GM23338 (cell line): ENCODE data around the gene ZNF155. TPM values are rescaled to one million over a fixed set of nuclear protein-coding genes. Genes with fewer than 3 reads are reported as not detected.

ENCODE experiments used
- ATAC-seq: fragments of 200-7000 bp; cut with Tn5 transposase; 3 replicates; pipeline ENCODE4 v1.9.1; 2020
- DNase-seq: peaks from one replicate; pipeline ENCODE4 v3.0.0-alpha.2; 2015; ENCODE audit warnings: low spot score
- H2AFZ ChIP-seq: fragments of 200-600 bp; sonication (generic); 2 replicates; pipeline ENCODE4 v1.8.0; 2016; ENCODE audit warnings: antibody characterized with exemption, mild to moderate bottlenecking, moderate library complexity
- H3F3A ChIP-seq: fragments of 200-600 bp; sonication (generic); replicated peaks from 2 replicates; pipeline ENCODE4 v1.8.0; 2017; ENCODE audit warnings: antibody characterized with exemption, mixed run types, low read depth
- H3K27ac ChIP-seq: fragments of 200-600 bp; sonication (generic); 2 replicates; pipeline ENCODE4 v1.6.1; 2016; ENCODE audit warnings: low read depth
- H3K27me3 ChIP-seq: fragments of 200-600 bp; sonication (generic); 2 replicates; pipeline ENCODE4 v1.8.0; 2016; ENCODE audit warnings: mild to moderate bottlenecking, mixed run types, moderate library complexity; ENCODE audit not compliant: insufficient read depth
- H3K36me3 ChIP-seq: fragments of 200-600 bp; sonication (generic); 2 replicates; pipeline ENCODE4 v1.8.0; 2016; ENCODE audit warnings: mild to moderate bottlenecking; ENCODE audit not compliant: insufficient read depth
- H3K4me1 ChIP-seq: fragments of 200-600 bp; sonication (generic); 2 replicates; pipeline ENCODE4 v1.8.0; 2016; ENCODE audit warnings: mild to moderate bottlenecking, moderate library complexity; ENCODE audit not compliant: insufficient read depth
- H3K4me2 ChIP-seq: fragments of 200-600 bp; sonication (generic); 2 replicates; pipeline ENCODE4 v1.7.1; 2017; ENCODE audit warnings: mixed run types
- H3K4me3 ChIP-seq: fragments of 200-600 bp; sonication (generic); 2 replicates; pipeline ENCODE4 v1.6.1; 2016; ENCODE audit warnings: mixed run types
- H3K79me2 ChIP-seq: fragments of 200-600 bp; sonication (generic); replicated peaks from 2 replicates; pipeline ENCODE4 v1.8.0; 2017; ENCODE audit warnings: mild to moderate bottlenecking; ENCODE audit not compliant: insufficient read depth
- H3K9me2 ChIP-seq: fragments of 200-600 bp; sonication (generic); 2 replicates; pipeline ENCODE4 v1.8.0; 2017; ENCODE audit not compliant: insufficient read depth
- H4K20me1 ChIP-seq: fragments of 200-600 bp; sonication (generic); replicated peaks from 2 replicates; pipeline ENCODE4 v1.8.0; 2017; ENCODE audit warnings: mild to moderate bottlenecking; ENCODE audit not compliant: insufficient read depth
- H3K27ac Mint-ChIP-seq: 2 replicates; pipeline ENCODE4 v1.8.0; 2020; ENCODE audit warnings: inconsistent platforms, mild to moderate bottlenecking, moderate library complexity, mixed read lengths
- H3K27me3 Mint-ChIP-seq: 3 replicates; pipeline ENCODE4 v1.8.0; 2022; ENCODE audit warnings: low read depth, mild to moderate bottlenecking, moderate library complexity, mixed read lengths, inconsistent platforms; ENCODE audit not compliant: insufficient read depth, poor library complexity
- H3K36me3 Mint-ChIP-seq: 3 replicates; pipeline ENCODE4 v1.8.0; 2021; ENCODE audit warnings: low read depth, mild to moderate bottlenecking, inconsistent platforms, moderate library complexity, mixed read lengths
- H3K4me1 Mint-ChIP-seq: 3 replicates; pipeline ENCODE4 v1.8.0; 2020; ENCODE audit warnings: mild to moderate bottlenecking, inconsistent platforms, mixed read lengths
- H3K4me3 Mint-ChIP-seq: 3 replicates; pipeline ENCODE4 v1.8.0; 2021; ENCODE audit warnings: moderate library complexity, mild to moderate bottlenecking, inconsistent platforms, mixed read lengths
- H3K9me3 Mint-ChIP-seq: 3 replicates; pipeline ENCODE4 v1.8.0; 2020; ENCODE audit warnings: moderate library complexity, mild to moderate bottlenecking, inconsistent platforms, mixed read lengths
- CREB1 ChIP-seq: fragments of 250-450 bp; sonication (Bioruptor Pico); IDR thresholded peaks from 2 replicates; pipeline ENCODE4 v1.5.0; 2020; ENCODE audit warnings: low read depth, mild to moderate bottlenecking, moderate library complexity
- ETS1 ChIP-seq: IDR thresholded peaks from 2 replicates; pipeline ENCODE4 v1.6.1; 2016; ENCODE audit warnings: antibody characterized with exemption
- EZH2 ChIP-seq: fragments of 200-600 bp; sonication (generic); IDR thresholded peaks from one replicate; pipeline ENCODE4 v1.8.0; 2017; ENCODE audit warnings: antibody characterized with exemption, mild to moderate bottlenecking, low read depth; ENCODE audit not compliant: unreplicated experiment
- EZH2phosphoT487 ChIP-seq: fragments of 200-600 bp; sonication (generic); IDR thresholded peaks from one replicate; pipeline ENCODE4 v1.8.1; 2018; ENCODE audit warnings: antibody characterized with exemption; ENCODE audit not compliant: unreplicated experiment
- JUNB ChIP-seq: IDR thresholded peaks from one replicate; pipeline ENCODE4 v1.6.1; 2016; ENCODE audit warnings: antibody characterized with exemption; ENCODE audit not compliant: unreplicated experiment
- NANOG ChIP-seq: IDR thresholded peaks from 2 replicates; pipeline ENCODE4 v1.6.1; 2016; ENCODE audit warnings: antibody characterized with exemption, borderline replicate concordance
- POLR2AphosphoS5 ChIP-seq: IDR thresholded peaks from 2 replicates; pipeline ENCODE4 v1.6.1; 2016; ENCODE audit warnings: antibody characterized with exemption, low read depth
- STAT1 ChIP-seq: IDR thresholded peaks from one replicate; pipeline ENCODE4 v1.6.1; 2016; ENCODE audit warnings: antibody characterized with exemption; ENCODE audit not compliant: unreplicated experiment
- ZNF331 ChIP-seq: fragments of 250-450 bp; sonication (Bioruptor Pico); IDR thresholded peaks from 2 replicates; pipeline ENCODE4 v1.5.0; 2020; ENCODE audit warnings: low read depth, mild to moderate bottlenecking, moderate library complexity
- polyA plus RNA-seq: library from polyadenylated mRNA; unstranded; fragments of >200 nt; fragmentation: Nextera tagmentation; extraction: Ambion mirVana; gene quantifications from 2 replicates; pipeline ENCODE4 v1.2.1, GENCODE V29; 2016
- total RNA-seq: library from RNA; depleted of rRNA; stranded (reverse); fragments of >200 nt; shearing (Covaris generic); gene quantifications from 2 replicates; pipeline ENCODE4 v1.2.3, GENCODE V29; 2014
- TF ChIP-seq, protein P1 (sequence below), 2 experiments: fragments of 200-600 bp in 1 of 2; sonication (generic) in 1 of 2; conservative IDR thresholded peaks; 2 replicates each; pipeline versions ENCODE4 v1.5.1 to v1.6.1; 2016 to 2017; ENCODE audit warnings: antibody characterized with exemption in 2 of 2, low read depth in 2 of 2, mild to moderate bottlenecking in 2 of 2, moderate library complexity in 1 of 2

The ZNF155 gene
- total and polyA plus RNA-seq, 2 experiments from 2014 or later, result 3.8 to 6.0 TPM

- Histone ChIP-seq H3K27me3 (no peaks in the 10 kb centered on the region), H3K4me3 (peak within 1 kb of the TSS; percentile 67), H3K36me3 (peaks cover 21% of the 10 kb centered on the region), H3F3A (no peaks in the 10 kb centered on the region), H3K9me2 (no peaks in the 10 kb centered on the region), H4K20me1 (no peaks in the 10 kb centered on the region), H3K4me2 (peak within 1 kb of the TSS; percentile 77), H2AFZ (peak within 1 kb of the TSS; percentile 96), H3K79me2 (peaks cover 6% of the 10 kb centered on the region; the same call in 1 of the 2 replicates), H3K4me1 (no peaks in the 10 kb centered on the region), H3K27ac (no peak within 1 kb of the TSS)
- Mint-ChIP-seq H3K4me1 (peaks cover 7% of the 10 kb centered on the region; the same call in 2 of the 3 replicates), H3K9me3 (peaks cover 12% of the 10 kb centered on the region), H3K27me3 (peaks cover 6% of the 10 kb centered on the region), H3K36me3 (peaks cover 37% of the 10 kb centered on the region), H3K4me3 (peak within 1 kb of the TSS; percentile 99), H3K27ac (peak within 1 kb of the TSS; percentile 98)
- TF ChIP-seq EZH2, result no peak
- peak; percentile 73; the same call in 1 of the 2 replicates for TF ChIP-seq POLR2AphosphoS5
- peak; percentile 89 for TF ChIP-seq ETS1
- peak; percentile 85 for TF ChIP-seq CREB1 (CRISPR knock-in tag)
- DNase-seq (peak; percentile 91), ATAC-seq (peak; percentile 100)
These were observed 41.4 kb downstream of the ZNF155 start, which contains the start of gene ZNF222 for GRCh38 chr19:44025217-44025936. Gene ZNF222 (plus strand): TSS chr19:44025379. CDS start chr19:44025437, 58 bp downstream.

- DNase-seq, result no peak
- H3K79me2 ChIP-seq, result peaks cover 6% of the 10 kb centered on the region; the same call in 1 of the 2 replicates
- no peaks in the 10 kb centered on the region for H3F3A ChIP-seq
- peaks cover 32% of the 10 kb centered on the region for H3K36me3 ChIP-seq
- H3K4me3 ChIP-seq, result no peak overlapping the region
- no peaks in the 10 kb centered on the region for H3K4me1 ChIP-seq
- peak overlapping the region; percentile 99; the same call in 2 of the 3 replicates for H3K4me3 Mint-ChIP-seq
- no peak overlapping the region for H3K27ac ChIP-seq
- peaks cover 6% of the 10 kb centered on the region for H3K27me3 Mint-ChIP-seq
- ATAC-seq, result no peak
- no peak overlapping the region for H2AFZ ChIP-seq
- no peak overlapping the region for H3K27ac Mint-ChIP-seq
- H4K20me1 ChIP-seq, result no peaks in the 10 kb centered on the region
- TF ChIP-seq POLR2AphosphoS5, result no peak
- no peak for TF ChIP-seq ZNF331 (CRISPR knock-in tag)
- TF ChIP-seq JUNB, result no peak
- no peak for TF ChIP-seq STAT1
- TF ChIP-seq NANOG, result no peak
- no peak overlapping the region for H3K4me2 ChIP-seq
- peaks cover 23% of the 10 kb centered on the region for H3K9me3 Mint-ChIP-seq
- peaks cover 50% of the 10 kb centered on the region for H3K36me3 Mint-ChIP-seq
- no peaks in the 10 kb centered on the region for H3K9me2 ChIP-seq
- H3K4me1 Mint-ChIP-seq, result peaks cover 7% of the 10 kb centered on the region; the same call in 2 of the 3 replicates
- H3K27me3 ChIP-seq, result no peaks in the 10 kb centered on the region
These were observed 42.6 kb downstream of the ZNF155 start for GRCh38 chr19:44026622-44027021.

- ATAC-seq, result no peak
- H3K27me3 Mint-ChIP-seq, result peaks cover 4% of the 10 kb centered on the region
- peak overlapping the region; percentile 20; the same call in 1 of the 2 replicates for H3K4me3 ChIP-seq
- TF ChIP-seq ZNF331 (CRISPR knock-in tag), result no peak
- no peak for TF ChIP-seq EZH2phosphoT487
- TF ChIP-seq, protein P1, sequence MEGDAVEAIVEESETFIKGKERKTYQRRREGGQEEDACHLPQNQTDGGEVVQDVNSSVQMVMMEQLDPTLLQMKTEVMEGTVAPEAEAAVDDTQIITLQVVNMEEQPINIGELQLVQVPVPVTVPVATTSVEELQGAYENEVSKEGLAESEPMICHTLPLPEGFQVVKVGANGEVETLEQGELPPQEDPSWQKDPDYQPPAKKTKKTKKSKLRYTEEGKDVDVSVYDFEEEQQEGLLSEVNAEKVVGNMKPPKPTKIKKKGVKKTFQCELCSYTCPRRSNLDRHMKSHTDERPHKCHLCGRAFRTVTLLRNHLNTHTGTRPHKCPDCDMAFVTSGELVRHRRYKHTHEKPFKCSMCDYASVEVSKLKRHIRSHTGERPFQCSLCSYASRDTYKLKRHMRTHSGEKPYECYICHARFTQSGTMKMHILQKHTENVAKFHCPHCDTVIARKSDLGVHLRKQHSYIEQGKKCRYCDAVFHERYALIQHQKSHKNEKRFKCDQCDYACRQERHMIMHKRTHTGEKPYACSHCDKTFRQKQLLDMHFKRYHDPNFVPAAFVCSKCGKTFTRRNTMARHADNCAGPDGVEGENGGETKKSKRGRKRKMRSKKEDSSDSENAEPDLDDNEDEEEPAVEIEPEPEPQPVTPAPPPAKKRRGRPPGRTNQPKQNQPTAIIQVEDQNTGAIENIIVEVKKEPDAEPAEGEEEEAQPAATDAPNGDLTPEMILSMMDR (conservative IDR thresholded peaks at IDR 0.05; ENCODE audit: low read depth in 2 of 2), result no peak
- TF ChIP-seq EZH2, result no peak
- TF ChIP-seq ETS1, result no peak
These were observed 48.1 kb downstream of the ZNF155 start for GRCh38 chr19:44032001-44032610.

More at GRCh38 chr19:44032001-44032610, 48.1 kb downstream of the ZNF155 start:
- Mint-ChIP-seq H3K4me1 (no peaks in the 10 kb centered on the region; the same call in 2 of the 3 replicates), H3K9me3 (peaks cover 75% of the 10 kb centered on the region), H3K4me3 (no peak overlapping the region), H3K27ac (no peak overlapping the region), H3K36me3 (peaks cover 83% of the 10 kb centered on the region)
- no peak for DNase-seq
- no peak overlapping the region for H2AFZ ChIP-seq
- peaks cover 48% of the 10 kb centered on the region for H3K36me3 ChIP-seq
- H3F3A ChIP-seq, result no peaks in the 10 kb centered on the region
- H3K4me2 ChIP-seq, result no peak overlapping the region
- H3K27me3 ChIP-seq, result no peaks in the 10 kb centered on the region
- H4K20me1 ChIP-seq, result no peaks in the 10 kb centered on the region
- H3K4me1 ChIP-seq, result no peaks in the 10 kb centered on the region
- no peak overlapping the region for H3K27ac ChIP-seq
- no peaks in the 10 kb centered on the region for H3K9me2 ChIP-seq
- H3K79me2 ChIP-seq, result no peaks in the 10 kb centered on the region
